ENCODE measurements around the gene POLR1E. TPM values are rescaled to one million over a fixed set of nuclear protein-coding genes. Genes with fewer than 3 reads are reported as not detected.
"Not testable (repeated sequence)": the region's sequence is repeated elsewhere in the genome, so short reads cannot be mapped to it uniquely, and the experiment has no call there.

POLR1E gene
- total RNA-seq, 2 experiments from 2014 or later = 35.8 to 36.3 TPM

DNA sequence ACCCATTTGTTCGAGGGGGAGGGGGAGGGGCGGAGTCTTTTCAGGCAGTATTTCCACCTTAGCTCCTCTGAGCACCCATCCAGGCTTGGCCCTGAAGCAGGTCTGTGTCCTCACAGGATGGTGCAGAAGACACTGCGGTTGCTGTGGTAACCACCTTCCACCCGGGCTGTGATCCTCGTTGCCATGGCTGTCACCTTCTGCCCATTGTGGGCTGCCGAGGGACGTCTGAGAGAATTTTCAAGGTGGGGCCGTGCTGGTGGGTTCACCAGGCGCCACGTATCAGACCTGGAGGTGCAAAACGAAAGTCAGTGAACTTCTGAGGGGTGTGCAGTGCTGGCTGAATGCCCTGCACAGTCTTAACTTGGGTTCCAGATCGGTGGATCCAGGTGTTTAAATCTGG lies 26.7 kb downstream of the POLR1E start:
- Mint-ChIP-seq H3K27me3 (no peaks in the 10 kb centered on the region), H3K4me3 (no peak overlapping the region), H3K36me3 (ENCODE audit: low read depth) (peaks cover under 1% of the 10 kb centered on the region), H3K27ac (peak overlapping the region; percentile 9), H3K9me3 (no peaks in the 10 kb centered on the region), H3K4me1 (peaks cover 11% of the 10 kb centered on the region)
- DNase-seq = no peak
- ChIA-PET CTCF (interaction anchor here (1.9 kb wide), 1 partner anchor 10 kb away, joined by 4 read pairs; no protein-coding TSS in a partner anchor), POLR2A (no interaction called here)

DNA sequence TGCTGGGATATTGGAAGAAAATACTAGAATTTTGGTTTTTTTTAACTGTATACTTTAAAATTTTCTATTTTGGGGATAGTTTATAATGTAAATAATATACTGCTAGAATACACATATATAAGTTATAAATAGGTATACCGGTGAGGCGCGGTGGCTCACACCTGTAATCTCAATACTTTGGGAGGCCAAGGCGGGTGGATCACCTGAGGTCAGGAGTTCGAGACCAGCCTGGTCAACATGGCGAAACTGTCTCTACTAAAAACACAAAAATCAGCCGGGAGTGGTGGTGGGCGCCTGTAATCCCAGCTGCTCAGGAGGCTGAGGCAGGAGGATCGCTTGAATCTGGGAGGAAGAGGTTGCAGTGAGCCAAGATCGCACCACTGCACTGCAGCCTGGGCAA lies 28.7 kb downstream of the POLR1E start:
- H3K4me1 Mint-ChIP-seq = peaks cover 11% of the 10 kb centered on the region
- H3K27me3 Mint-ChIP-seq; H3K4me3 Mint-ChIP-seq; CTCF ChIA-PET; H3K9me3 Mint-ChIP-seq; H3K27ac Mint-ChIP-seq; POLR2A ChIA-PET; DNase-seq; H3K36me3 Mint-ChIP-seq (ENCODE audit: low read depth): not testable (repeated sequence)

GRCh38 chr9:37514999-37515398 lies 29.3 kb downstream of the POLR1E start:
- Mint-ChIP-seq H3K27me3 (no peaks in the 10 kb centered on the region), H3K9me3 (no peaks in the 10 kb centered on the region), H3K27ac (peak overlapping the region; percentile 74), H3K4me3 (peak overlapping the region; percentile 17), H3K4me1 (peaks cover 11% of the 10 kb centered on the region), H3K36me3 (ENCODE audit: low read depth) (no peaks in the 10 kb centered on the region)
- CTCF ChIA-PET = interaction anchor here (0.9 kb wide), 1 partner anchor 59 kb away, joined by 3 read pairs; no protein-coding TSS in a partner anchor
- peak; percentile 18 for DNase-seq
- POLR2A ChIA-PET = no interaction called here

- ChIA-PET POLR2A (no interaction called here), CTCF (interaction anchor here (0.9 to 1.2 kb wide), 2 partner anchors 17 to 59 kb away, joined by 3 to 4 read pairs; no protein-coding TSS in a partner anchor)
- Mint-ChIP-seq H3K4me3 (no peak overlapping the region), H3K4me1 (peaks cover 11% of the 10 kb centered on the region), H3K36me3 (ENCODE audit: low read depth) (no peaks in the 10 kb centered on the region), H3K27me3 (no peaks in the 10 kb centered on the region), H3K27ac (no peak overlapping the region), H3K9me3 (no peaks in the 10 kb centered on the region)
- no peak for DNase-seq
Observed at GRCh38 chr9:37515620-37516258, 30.0 kb downstream of the POLR1E start.

DNA sequence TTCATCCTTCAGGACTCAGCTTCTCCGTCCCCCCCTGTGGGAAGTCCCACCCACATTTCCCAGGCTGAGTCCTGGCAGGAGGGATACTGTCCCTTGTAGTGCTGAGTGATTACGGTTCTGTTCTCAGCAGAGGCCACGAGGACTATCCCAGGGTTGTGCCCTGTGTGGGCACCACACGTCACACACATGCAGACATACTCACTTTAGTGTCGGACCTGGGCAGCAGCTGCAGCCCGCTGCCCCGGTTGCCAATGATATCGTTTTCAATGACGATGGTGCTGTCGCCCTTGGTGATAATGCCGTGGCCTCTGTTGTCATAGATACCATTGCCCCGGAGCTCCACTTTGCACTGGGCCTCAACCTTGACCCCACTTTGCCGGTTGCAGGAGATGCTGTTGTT lies 32.2 kb downstream of the POLR1E start:
- POLR2A ChIA-PET = no interaction called here

GRCh38 chr9:37520641-37521040 lies 34.9 kb downstream of the POLR1E start:
- CTCF ChIA-PET = no interaction called here

More for the DNA sequence above, 32.2 kb downstream of the POLR1E start:
- CTCF ChIA-PET = interaction anchor here (0.5 to 1.6 kb wide), 3 partner anchors 10 to 1213 kb away, joined by 4 read pairs; no protein-coding TSS in a partner anchor
- Mint-ChIP-seq H3K4me3 (no peak overlapping the region), H3K27ac (no peak overlapping the region), H3K4me1 (peaks cover 11% of the 10 kb centered on the region), H3K9me3 (no peaks in the 10 kb centered on the region), H3K36me3 (ENCODE audit: low read depth) (no peaks in the 10 kb centered on the region), H3K27me3 (no peaks in the 10 kb centered on the region)
- DNase-seq = no peak

DNA sequence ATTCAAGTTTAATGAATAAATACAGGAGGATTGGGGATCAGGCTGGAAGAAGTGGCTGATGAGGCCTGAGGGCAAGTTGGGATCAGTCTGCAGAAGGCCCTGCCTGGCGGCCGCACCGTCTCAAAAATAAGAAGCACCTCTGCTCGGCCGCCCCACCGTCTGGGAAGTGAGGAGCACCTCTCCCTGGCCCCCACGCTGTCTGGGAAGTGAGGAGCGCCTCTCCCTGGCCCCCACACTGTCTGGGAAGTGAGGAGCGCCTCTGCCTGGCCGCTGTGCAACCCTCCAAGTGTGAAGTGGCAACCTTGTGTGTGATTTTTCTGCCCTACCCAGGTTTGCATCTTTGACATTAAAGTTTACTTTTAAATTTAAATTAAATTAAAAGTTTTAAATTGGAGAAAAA lies 35.4 kb downstream of the POLR1E start:
- ChIA-PET POLR2A (no interaction called here), CTCF (no interaction called here)
- no peaks in the 10 kb centered on the region for H3K9me3 Mint-ChIP-seq
- H3K36me3 Mint-ChIP-seq (ENCODE audit: low read depth) = no peaks in the 10 kb centered on the region
- H3K27ac Mint-ChIP-seq = no peak overlapping the region
- no peaks in the 10 kb centered on the region for H3K4me1 Mint-ChIP-seq
- no peaks in the 10 kb centered on the region for H3K27me3 Mint-ChIP-seq
- no peak for DNase-seq
- no peak overlapping the region for H3K4me3 Mint-ChIP-seq

More at GRCh38 chr9:37520641-37521040, 34.9 kb downstream of the POLR1E start:
- Mint-ChIP-seq H3K27me3 (no peaks in the 10 kb centered on the region), H3K4me1 (no peaks in the 10 kb centered on the region), H3K4me3 (no peak overlapping the region), H3K27ac (no peak overlapping the region), H3K36me3 (ENCODE audit: low read depth) (no peaks in the 10 kb centered on the region), H3K9me3 (no peaks in the 10 kb centered on the region)
- POLR2A ChIA-PET = no interaction called here
- no peak for DNase-seq

- Mint-ChIP-seq H3K36me3 (ENCODE audit: low read depth) (no peaks in the 10 kb centered on the region), H3K9me3 (no peaks in the 10 kb centered on the region), H3K4me1 (no peaks in the 10 kb centered on the region), H3K4me3 (no peak overlapping the region), H3K27ac (no peak overlapping the region), H3K27me3 (no peaks in the 10 kb centered on the region)
- CTCF ChIA-PET = interaction anchor here (2.0 kb wide), 1 partner anchor 9 kb away, joined by 4 read pairs; no protein-coding TSS in a partner anchor
- POLR2A ChIA-PET = no interaction called here
- DNase-seq = no peak
Observed at GRCh38 chr9:37522971-37523370, 37.2 kb downstream of the POLR1E start.

GRCh38 chr9:37523916-37524315 lies 38.2 kb downstream of the POLR1E start:
- H3K4me1 Mint-ChIP-seq = peaks cover 1% of the 10 kb centered on the region
- no peak overlapping the region for H3K4me3 Mint-ChIP-seq
- ChIA-PET POLR2A (no interaction called here), CTCF (interaction anchor here (2.0 kb wide), 1 partner anchor 8 kb away, joined by 4 read pairs; no protein-coding TSS in a partner anchor)
- no peak for DNase-seq
- no peaks in the 10 kb centered on the region for H3K36me3 Mint-ChIP-seq (ENCODE audit: low read depth)
- H3K9me3 Mint-ChIP-seq = no peaks in the 10 kb centered on the region
- H3K27me3 Mint-ChIP-seq = no peaks in the 10 kb centered on the region
- no peak overlapping the region for H3K27ac Mint-ChIP-seq

GRCh38 chr9:37528652-37529471 lies 43.1 kb downstream of the POLR1E start:
- ChIA-PET CTCF (interaction anchor here (0.6 kb wide), 2 partner anchors 10 to 11 kb away, joined by 4 read pairs; no protein-coding TSS in a partner anchor), POLR2A (no interaction called here)
- Mint-ChIP-seq H3K4me1 (peaks cover 4% of the 10 kb centered on the region), H3K27me3 (no peaks in the 10 kb centered on the region), H3K4me3 (no peak overlapping the region), H3K36me3 (ENCODE audit: low read depth) (no peaks in the 10 kb centered on the region), H3K27ac (peak overlapping the region; percentile 22), H3K9me3 (no peaks in the 10 kb centered on the region)
- peak; percentile 21 for DNase-seq

DNA sequence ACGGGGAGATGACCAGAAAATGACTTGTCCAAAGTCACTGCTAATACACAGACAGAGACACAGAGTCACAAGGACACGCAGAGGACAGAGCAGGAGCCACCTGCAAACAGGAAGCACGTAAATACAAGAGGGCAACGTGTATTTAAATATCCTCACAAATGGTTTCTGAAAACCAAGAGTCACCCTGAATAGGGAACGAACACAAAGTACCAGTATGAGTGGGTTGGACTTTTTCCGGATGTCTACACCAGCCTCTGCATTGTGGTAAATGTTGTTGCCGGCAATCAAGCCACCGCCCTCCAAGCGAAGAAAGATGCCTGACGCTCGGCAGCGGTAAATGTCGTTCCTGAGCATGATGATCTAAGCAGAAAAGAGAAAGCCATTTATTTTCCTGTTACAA lies 46.0 kb downstream of the POLR1E start:
- POLR2A ChIA-PET = no interaction called here
- CTCF ChIA-PET = interaction anchor here (1.0 kb wide), 1 partner anchor 8 kb away, joined by 4 read pairs; no protein-coding TSS in a partner anchor
- Mint-ChIP-seq H3K4me1 (peaks cover 4% of the 10 kb centered on the region), H3K36me3 (ENCODE audit: low read depth) (no peaks in the 10 kb centered on the region), H3K9me3 (no peaks in the 10 kb centered on the region), H3K27ac (peak overlapping the region; percentile 79), H3K27me3 (no peaks in the 10 kb centered on the region), H3K4me3 (no peak overlapping the region)
- DNase-seq = no peak

- ChIA-PET POLR2A (no interaction called here), CTCF (no interaction called here)
- Mint-ChIP-seq H3K27ac (no peak overlapping the region), H3K27me3 (no peaks in the 10 kb centered on the region), H3K36me3 (ENCODE audit: low read depth) (no peaks in the 10 kb centered on the region), H3K4me1 (no peaks in the 10 kb centered on the region), H3K9me3 (no peaks in the 10 kb centered on the region), H3K4me3 (no peak overlapping the region)
- DNase-seq = no peak
Observed at GRCh38 chr9:37534412-37534811, 48.7 kb downstream of the POLR1E start.

GRCh38 chr9:37534901-37535300 lies 49.2 kb downstream of the POLR1E start:
- no peak for DNase-seq
- POLR2A ChIA-PET = no interaction called here
- Mint-ChIP-seq H3K36me3 (ENCODE audit: low read depth) (no peaks in the 10 kb centered on the region), H3K4me1 (no peaks in the 10 kb centered on the region), H3K4me3 (no peak overlapping the region), H3K9me3 (no peaks in the 10 kb centered on the region), H3K27ac (no peak overlapping the region), H3K27me3 (no peaks in the 10 kb centered on the region)
- CTCF ChIA-PET = no interaction called here

Data from activated CD4-positive, alpha-beta T cell treated with anti-CD3 and anti-CD28 coated beads, Interleukin-2, amount 10 ng/mL, durations not matched to agents 7 days and 5 days (primary cell).